ENCODE data around the gene CCDC82. TPM values are rescaled to one million over a fixed set of nuclear protein-coding genes. Genes with fewer than 3 reads are reported as not detected.
"Not testable (repeated sequence)": the region's sequence is repeated elsewhere in the genome, so short reads cannot be mapped to it uniquely, and the experiment has no call there.

The CCDC82 gene
- 37.3 TPM for total RNA-seq
- 10 to 100 TPM; 22.2 to 27.8 (median 24.8) TPM for polyA plus RNA-seq

DNA sequence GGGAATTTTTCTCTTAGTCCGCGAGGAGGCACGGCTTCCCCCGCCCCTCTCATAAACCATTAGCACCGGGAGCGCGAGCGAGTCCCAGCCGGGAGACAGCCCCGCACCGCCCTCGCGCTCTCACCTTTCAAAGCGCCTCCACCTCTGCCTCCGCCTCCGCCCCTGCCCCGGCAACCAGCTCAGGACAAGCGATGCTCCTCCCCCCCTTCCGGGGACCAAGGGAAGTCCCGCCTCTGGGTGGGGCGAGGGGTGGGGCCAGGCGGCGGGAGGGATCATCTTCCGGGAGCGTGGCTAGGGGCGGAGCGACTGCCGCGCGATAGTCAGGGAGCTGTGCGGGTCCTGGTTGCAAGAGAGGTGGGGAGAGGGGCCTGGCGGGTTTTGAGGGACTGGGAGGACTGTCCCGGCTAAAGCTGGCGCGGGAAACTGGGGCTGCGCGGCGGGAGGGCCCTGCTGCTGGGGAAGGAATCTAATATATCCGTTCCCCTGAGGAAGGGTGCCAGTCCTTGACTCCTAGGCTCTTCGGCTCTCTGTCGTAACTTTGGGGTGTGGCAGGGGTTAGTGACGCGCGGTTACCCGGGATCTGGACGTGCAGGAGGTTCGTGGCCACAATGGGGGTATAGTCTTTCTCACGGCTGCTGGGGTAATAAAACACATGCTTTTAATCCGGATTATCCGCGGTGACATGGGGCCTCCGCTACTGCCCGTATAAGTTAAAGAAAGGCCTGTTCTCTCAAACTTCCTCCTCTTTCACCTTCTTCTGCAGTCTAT is at the start of gene CCDC82, which contains the start of gene JRKL:
Gene CCDC82, minus strand, starts transcription at position 193 of the 768 bp plus-strand sequence. CDS start 5,165 bp downstream, outside the sequence.
Gene JRKL, plus strand, starts transcription at position 294 of the 768 bp plus-strand sequence. CDS start 637 bp downstream, outside the sequence.
- Histone ChIP-seq H3K9me3 (ENCODE audit: control insufficient read depth in 2 of 2, low read length in 2 of 2) (no peaks in the 10 kb centered on the region), H3K27me3 (ENCODE audit: control insufficient read depth, insufficient read depth, low read length) (no peaks in the 10 kb centered on the region), H3K4me1 (ENCODE audit: control insufficient read depth, insufficient read depth, low read length, poor library complexity, severe bottlenecking) (peaks cover 30% of the 10 kb centered on the region), H3K27ac (ENCODE audit: insufficient read depth, low read length, poor library complexity, severe bottlenecking) (peak within 1 kb of the TSS; percentile 84), H3K36me3 (ENCODE audit: control insufficient read depth, insufficient read depth, low read length) (no peaks in the 10 kb centered on the region), H3K4me3 (ENCODE audit: low read depth, low read length) (peak within 1 kb of the TSS; percentile 94)
- Mint-ChIP-seq H3K4me1 (peaks cover 39 to 58% (median 47%) of the 10 kb centered on the region in 4 donors), H3K36me3 (peaks cover 7% of the 10 kb centered on the region), H3K27ac (peak within 1 kb of the TSS; percentile 87 to 97 (median 95)), H3K9me3 (no peaks in the 10 kb centered on the region), H3K4me3 (peak within 1 kb of the TSS; percentile 93 to 98 (median 96)), H3K27me3 (no peaks in the 10 kb centered on the region)
- ATAC-seq (ENCODE audit: low read depth in 2 of 2) (peak; percentile 97 to 99), DNase-seq (peak; percentile 97 to 98 (median 97))

DNA sequence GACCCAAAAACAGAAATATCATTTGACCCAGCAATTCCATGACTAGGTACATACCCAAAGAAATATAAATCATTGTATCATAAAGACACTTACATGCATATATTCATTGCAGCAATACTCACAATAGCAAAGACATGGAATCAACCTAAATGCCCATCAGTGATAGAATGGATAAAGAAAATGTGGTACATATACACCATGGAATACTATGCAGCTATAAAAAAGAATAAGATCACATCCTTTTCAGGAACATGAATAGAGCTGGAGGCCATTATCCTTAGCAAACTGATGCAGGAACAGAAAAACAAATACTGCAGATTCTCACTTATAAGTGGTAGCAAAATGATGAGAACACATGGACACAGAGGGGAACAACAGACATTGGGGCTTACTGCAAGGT is 42.9 kb upstream of the CCDC82 start:
- H3K27me3 Mint-ChIP-seq, result peaks cover 47% of the 10 kb centered on the region
- H3K9me3 ChIP-seq (ENCODE audit: control insufficient read depth in 2 of 2, low read length in 2 of 2); H3K27ac Mint-ChIP-seq; H3K4me3 ChIP-seq (ENCODE audit: low read depth, low read length); H3K4me3 Mint-ChIP-seq; H3K27ac ChIP-seq (ENCODE audit: insufficient read depth, low read length, poor library complexity, severe bottlenecking); H3K36me3 Mint-ChIP-seq; H3K9me3 Mint-ChIP-seq; ATAC-seq (ENCODE audit: low read depth in 2 of 2); H3K36me3 ChIP-seq (ENCODE audit: control insufficient read depth, insufficient read depth, low read length); DNase-seq; H3K4me1 ChIP-seq (ENCODE audit: control insufficient read depth, insufficient read depth, low read length, poor library complexity, severe bottlenecking); H3K4me1 Mint-ChIP-seq: not testable (repeated sequence)
- H3K27me3 ChIP-seq (ENCODE audit: control insufficient read depth, insufficient read depth, low read length), result peaks cover 18% of the 10 kb centered on the region

DNA sequence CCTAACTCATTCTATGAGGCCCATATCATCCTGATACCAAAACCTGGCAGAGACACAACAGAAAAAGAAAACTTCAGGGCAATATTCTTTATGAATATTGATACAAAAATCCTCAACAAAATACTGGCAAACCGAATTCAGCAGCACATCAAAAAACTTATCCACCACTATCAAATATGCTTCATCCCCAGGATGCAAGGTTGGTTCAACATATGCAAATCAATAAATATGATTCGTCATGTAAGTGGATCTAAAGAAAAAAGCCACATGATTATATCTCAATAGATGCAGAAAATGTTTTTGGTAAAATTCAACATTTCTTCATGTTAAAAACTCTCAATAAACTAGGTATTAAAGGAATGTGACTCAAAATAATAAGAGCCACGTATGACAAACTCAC is 41.0 kb upstream of the CCDC82 start:
- Histone ChIP-seq H3K4me1 (ENCODE audit: control insufficient read depth, insufficient read depth, low read length, poor library complexity, severe bottlenecking) (peaks cover 3% of the 10 kb centered on the region), H3K27me3 (ENCODE audit: control insufficient read depth, insufficient read depth, low read length) (peaks cover 13% of the 10 kb centered on the region), H3K9me3 (ENCODE audit: control insufficient read depth in 2 of 2, low read length in 2 of 2) (no peaks in the 10 kb centered on the region), H3K27ac (ENCODE audit: insufficient read depth, low read length, poor library complexity, severe bottlenecking) (no peak overlapping the region), H3K36me3 (ENCODE audit: control insufficient read depth, insufficient read depth, low read length) (no peaks in the 10 kb centered on the region), H3K4me3 (ENCODE audit: low read depth, low read length) (no peak overlapping the region)
- Mint-ChIP-seq H3K36me3 (no peaks in the 10 kb centered on the region), H3K4me1 (peaks cover 0 to 4% (median under 1%) of the 10 kb centered on the region in 4 donors), H3K27me3 (peaks cover 47% of the 10 kb centered on the region), H3K4me3 (no peak overlapping the region), H3K27ac (no peak overlapping the region), H3K9me3 (peaks cover 0 to 4% (median 0%) of the 10 kb centered on the region in 7 donors)
- ATAC-seq (ENCODE audit: low read depth in 2 of 2) (no peak), DNase-seq (no peak)

DNA sequence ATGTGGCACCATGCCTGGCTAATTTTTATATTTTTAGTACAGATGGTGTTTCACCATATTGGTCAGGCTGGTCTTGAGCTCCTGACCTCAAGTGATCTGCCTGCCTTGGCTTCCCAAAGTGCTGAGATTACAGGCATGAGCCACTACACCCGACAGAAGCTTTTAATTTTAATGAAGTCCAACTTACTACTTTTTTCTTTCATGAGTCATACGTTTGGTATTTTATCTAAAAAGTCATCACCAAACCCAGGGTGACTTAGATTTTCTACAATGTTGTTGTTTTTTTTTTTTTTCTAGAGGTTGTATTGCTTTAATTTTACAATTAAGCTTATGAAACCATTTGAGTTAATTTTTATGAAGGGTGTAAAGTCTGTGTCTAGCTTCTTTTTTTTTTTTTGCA is 35.0 kb upstream of the CCDC82 start:
- H3K4me1 Mint-ChIP-seq, result peaks cover 0 to 4% (median under 1%) of the 10 kb centered on the region in 4 donors
- H3K36me3 ChIP-seq (ENCODE audit: control insufficient read depth, insufficient read depth, low read length), result no peaks in the 10 kb centered on the region
- no peaks in the 10 kb centered on the region for H3K9me3 ChIP-seq (ENCODE audit: control insufficient read depth in 2 of 2, low read length in 2 of 2)
- H3K27me3 ChIP-seq (ENCODE audit: control insufficient read depth, insufficient read depth, low read length), result peaks cover 21% of the 10 kb centered on the region
- H3K4me3 Mint-ChIP-seq, result no peak overlapping the region
- no peaks in the 10 kb centered on the region for H3K36me3 Mint-ChIP-seq
- H3K27ac ChIP-seq (ENCODE audit: insufficient read depth, low read length, poor library complexity, severe bottlenecking), result no peak overlapping the region
- no peak overlapping the region for H3K27ac Mint-ChIP-seq
- peaks cover 3% of the 10 kb centered on the region for H3K4me1 ChIP-seq (ENCODE audit: control insufficient read depth, insufficient read depth, low read length, poor library complexity, severe bottlenecking)
- no peak overlapping the region for H3K4me3 ChIP-seq (ENCODE audit: low read depth, low read length)
- H3K9me3 Mint-ChIP-seq, result no peaks in the 10 kb centered on the region
- DNase-seq (no peak), ATAC-seq (ENCODE audit: low read depth in 2 of 2) (no peak)
- peaks cover 68% of the 10 kb centered on the region for H3K27me3 Mint-ChIP-seq

DNA sequence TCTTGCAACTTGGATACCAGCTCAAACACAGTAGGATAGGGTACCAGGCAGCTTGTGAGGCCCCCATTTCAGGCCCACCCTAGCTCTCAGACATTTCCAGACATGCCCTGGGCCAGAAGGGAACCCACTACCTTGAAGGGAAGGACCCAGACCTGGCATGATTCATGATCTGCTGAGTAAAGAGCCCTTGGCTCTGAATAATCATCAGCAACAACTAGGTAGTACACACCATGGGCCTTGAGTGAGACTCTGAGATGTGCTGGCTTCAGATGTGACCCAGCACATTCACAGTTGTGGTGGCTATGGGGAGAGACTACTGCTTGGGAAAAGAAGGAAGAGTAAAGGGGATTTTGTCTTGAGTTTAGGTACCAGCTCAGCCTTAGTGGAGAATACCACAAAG is 23.7 kb upstream of the CCDC82 start:
- H3K36me3 ChIP-seq (ENCODE audit: control insufficient read depth, insufficient read depth, low read length), result no peaks in the 10 kb centered on the region
- Mint-ChIP-seq H3K36me3 (no peaks in the 10 kb centered on the region), H3K4me1 (no peaks in the 10 kb centered on the region), H3K4me3 (no peak overlapping the region), H3K27me3 (peaks cover 48% of the 10 kb centered on the region), H3K27ac (no peak overlapping the region), H3K9me3 (peaks cover 0 to 1% (median 0%) of the 10 kb centered on the region in 7 donors)
- no peak overlapping the region for H3K4me3 ChIP-seq (ENCODE audit: low read depth, low read length)
- H3K4me1 ChIP-seq (ENCODE audit: control insufficient read depth, insufficient read depth, low read length, poor library complexity, severe bottlenecking), result no peaks in the 10 kb centered on the region
- H3K27me3 ChIP-seq (ENCODE audit: control insufficient read depth, insufficient read depth, low read length), result peaks cover 18% of the 10 kb centered on the region
- DNase-seq (no peak), ATAC-seq (ENCODE audit: low read depth in 2 of 2) (no peak)
- H3K27ac ChIP-seq (ENCODE audit: insufficient read depth, low read length, poor library complexity, severe bottlenecking), result no peak overlapping the region
- no peaks in the 10 kb centered on the region for H3K9me3 ChIP-seq (ENCODE audit: control insufficient read depth in 2 of 2, low read length in 2 of 2)

DNA sequence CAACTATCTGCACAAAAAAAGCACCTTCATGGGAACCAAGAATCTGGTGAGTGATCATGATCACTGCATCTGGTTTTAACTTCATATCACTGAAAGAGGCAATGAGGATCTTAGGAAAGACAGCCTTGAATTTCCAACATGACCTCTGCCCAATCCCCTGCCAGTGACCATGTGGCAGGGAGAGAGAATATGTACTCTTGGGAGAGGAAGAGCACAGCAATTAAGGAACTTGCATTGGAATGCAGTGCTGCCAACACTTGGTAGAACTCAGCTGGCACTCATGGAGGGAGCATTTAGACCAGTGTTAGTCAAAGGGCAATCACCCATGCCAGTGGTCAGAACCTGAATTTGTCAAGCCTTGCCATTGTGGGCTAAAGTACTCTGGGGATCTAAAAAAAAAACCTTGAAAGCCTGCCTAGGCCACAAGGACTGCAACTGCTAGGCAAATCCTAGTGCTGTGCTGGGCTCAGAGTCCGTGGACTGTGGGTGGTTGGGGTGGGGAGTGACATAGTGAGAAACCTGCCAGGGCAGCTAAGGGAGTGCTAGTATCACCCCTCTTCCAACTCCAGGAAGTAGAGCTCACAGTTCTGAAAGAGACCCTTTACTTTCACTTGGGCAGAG is 23.2 kb upstream of the CCDC82 start:
- Histone ChIP-seq H3K36me3 (ENCODE audit: control insufficient read depth, insufficient read depth, low read length) (no peaks in the 10 kb centered on the region), H3K27ac (ENCODE audit: insufficient read depth, low read length, poor library complexity, severe bottlenecking) (no peak overlapping the region), H3K4me3 (ENCODE audit: low read depth, low read length) (no peak overlapping the region), H3K27me3 (ENCODE audit: control insufficient read depth, insufficient read depth, low read length) (peaks cover 18% of the 10 kb centered on the region), H3K9me3 (ENCODE audit: control insufficient read depth in 2 of 2, low read length in 2 of 2) (no peaks in the 10 kb centered on the region), H3K4me1 (ENCODE audit: control insufficient read depth, insufficient read depth, low read length, poor library complexity, severe bottlenecking) (no peaks in the 10 kb centered on the region)
- Mint-ChIP-seq H3K4me1 (no peaks in the 10 kb centered on the region), H3K36me3 (no peaks in the 10 kb centered on the region), H3K4me3 (no peak overlapping the region), H3K9me3 (peaks cover 0 to 1% (median 0%) of the 10 kb centered on the region in 7 donors), H3K27me3 (peaks cover 42% of the 10 kb centered on the region), H3K27ac (peak overlapping the region in 1 of 3 donors; percentile 49)
- no peak for DNase-seq
- no peak for ATAC-seq (ENCODE audit: low read depth in 2 of 2)

DNA sequence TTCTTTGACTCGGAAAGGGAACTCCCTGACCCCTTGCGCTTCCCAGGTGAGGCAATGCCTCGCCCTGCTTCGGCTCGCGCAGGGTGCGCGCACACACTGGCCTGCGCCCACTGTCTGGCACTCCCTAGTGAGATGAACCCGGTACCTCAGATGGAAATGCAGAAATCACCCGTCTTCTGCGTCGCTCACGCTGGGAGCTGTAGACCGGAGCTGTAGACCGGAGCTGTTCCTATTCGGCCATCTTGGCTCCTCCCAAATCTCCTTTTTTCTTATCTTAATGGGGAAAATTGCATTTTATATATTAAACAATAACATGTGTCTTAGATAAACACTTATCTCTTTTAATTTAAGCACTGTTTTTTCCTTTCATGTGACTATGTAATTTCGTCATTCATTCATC is 21.7 kb upstream of the CCDC82 start:
- H3K4me1 ChIP-seq (ENCODE audit: control insufficient read depth, insufficient read depth, low read length, poor library complexity, severe bottlenecking); H3K27ac ChIP-seq (ENCODE audit: insufficient read depth, low read length, poor library complexity, severe bottlenecking); H3K4me1 Mint-ChIP-seq; ATAC-seq (ENCODE audit: low read depth in 2 of 2); H3K36me3 Mint-ChIP-seq; DNase-seq; H3K27ac Mint-ChIP-seq; H3K4me3 Mint-ChIP-seq; H3K9me3 Mint-ChIP-seq; H3K36me3 ChIP-seq (ENCODE audit: control insufficient read depth, insufficient read depth, low read length); H3K4me3 ChIP-seq (ENCODE audit: low read depth, low read length); H3K9me3 ChIP-seq (ENCODE audit: control insufficient read depth in 2 of 2, low read length in 2 of 2): not testable (repeated sequence)
- peaks cover 18% of the 10 kb centered on the region for H3K27me3 ChIP-seq (ENCODE audit: control insufficient read depth, insufficient read depth, low read length)
- H3K27me3 Mint-ChIP-seq, result peaks cover 29% of the 10 kb centered on the region

All from CD4-positive, CD25-positive, alpha-beta regulatory T cell (primary cell).